ENCODE measurements around the gene PSG5.
A peak's percentile ranks its signal among the peaks of the same experiment; 100 is the strongest.
"Not testable (repeated sequence)": the region's sequence is repeated elsewhere in the genome, so short reads cannot be mapped to it uniquely, and the experiment has no call there.

PSG5 gene

DNA sequence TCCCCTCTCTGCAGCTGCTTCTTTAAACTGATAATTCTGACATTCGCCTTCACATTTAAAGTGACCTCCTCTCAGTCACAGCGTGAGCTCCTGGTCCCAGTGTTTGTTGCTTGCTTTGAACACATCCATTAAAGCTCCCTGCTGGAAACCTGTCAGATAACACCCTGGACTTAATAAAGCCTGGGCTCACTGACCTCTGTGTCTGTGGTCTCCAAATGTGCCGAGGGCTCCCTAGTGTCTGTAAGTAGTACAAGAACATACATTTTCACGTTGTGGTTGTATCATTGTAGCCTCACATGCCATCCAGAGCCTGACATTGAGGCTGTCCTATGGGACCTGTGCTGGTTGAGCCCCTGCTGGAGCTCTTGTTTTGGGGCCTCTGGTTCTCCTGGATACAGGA, 21.7 kb upstream of the PSG5 start:
- H3K27ac ChIP-seq, result no peak overlapping the region
- H3K36me3 ChIP-seq, result no peaks in the 10 kb centered on the region
- TF ChIP-seq, protein P1, sequence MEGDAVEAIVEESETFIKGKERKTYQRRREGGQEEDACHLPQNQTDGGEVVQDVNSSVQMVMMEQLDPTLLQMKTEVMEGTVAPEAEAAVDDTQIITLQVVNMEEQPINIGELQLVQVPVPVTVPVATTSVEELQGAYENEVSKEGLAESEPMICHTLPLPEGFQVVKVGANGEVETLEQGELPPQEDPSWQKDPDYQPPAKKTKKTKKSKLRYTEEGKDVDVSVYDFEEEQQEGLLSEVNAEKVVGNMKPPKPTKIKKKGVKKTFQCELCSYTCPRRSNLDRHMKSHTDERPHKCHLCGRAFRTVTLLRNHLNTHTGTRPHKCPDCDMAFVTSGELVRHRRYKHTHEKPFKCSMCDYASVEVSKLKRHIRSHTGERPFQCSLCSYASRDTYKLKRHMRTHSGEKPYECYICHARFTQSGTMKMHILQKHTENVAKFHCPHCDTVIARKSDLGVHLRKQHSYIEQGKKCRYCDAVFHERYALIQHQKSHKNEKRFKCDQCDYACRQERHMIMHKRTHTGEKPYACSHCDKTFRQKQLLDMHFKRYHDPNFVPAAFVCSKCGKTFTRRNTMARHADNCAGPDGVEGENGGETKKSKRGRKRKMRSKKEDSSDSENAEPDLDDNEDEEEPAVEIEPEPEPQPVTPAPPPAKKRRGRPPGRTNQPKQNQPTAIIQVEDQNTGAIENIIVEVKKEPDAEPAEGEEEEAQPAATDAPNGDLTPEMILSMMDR (IDR thresholded peaks at IDR 0.05; ENCODE audit: low read depth, low read length), result no peak
- H3K27me3 ChIP-seq (ENCODE audit: insufficient read depth, low read depth, severe bottlenecking), result no peaks in the 10 kb centered on the region
- H3K9me3 ChIP-seq (ENCODE audit: severe bottlenecking), result no peaks in the 10 kb centered on the region
- H3K4me3 ChIP-seq (ENCODE audit: low read depth, low read length), result no peak overlapping the region
- no peak for DNase-seq

DNA sequence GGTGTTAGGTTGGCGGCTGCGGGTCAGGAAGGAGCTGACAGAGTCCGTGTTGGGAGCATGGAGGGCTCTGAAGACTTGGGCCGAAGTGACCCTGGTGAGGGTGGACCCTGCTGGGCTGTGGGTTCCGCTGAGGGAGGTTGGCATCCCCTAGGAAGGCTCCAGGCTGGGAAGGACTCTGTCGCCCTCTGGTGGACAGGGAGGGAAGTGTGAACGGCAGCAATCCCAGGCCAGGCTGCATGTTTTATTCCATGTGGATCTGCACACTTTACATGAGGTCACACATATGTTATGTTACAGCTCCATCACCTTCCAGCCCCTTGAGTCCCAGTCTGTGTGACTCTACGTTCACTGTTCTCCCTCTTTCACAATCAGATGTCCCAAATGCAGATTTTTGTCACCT, 20.8 kb upstream of the PSG5 start:
- not testable (repeated sequence) for H3K9me3 ChIP-seq (ENCODE audit: severe bottlenecking); H3K27ac ChIP-seq; H3K27me3 ChIP-seq (ENCODE audit: insufficient read depth, low read depth, severe bottlenecking); H3K4me3 ChIP-seq (ENCODE audit: low read depth, low read length); H3K36me3 ChIP-seq
- peak; percentile 27 for DNase-seq
- TF ChIP-seq, protein P1 (IDR thresholded peaks at IDR 0.05; ENCODE audit: low read depth, low read length), result peak; percentile 60

DNA sequence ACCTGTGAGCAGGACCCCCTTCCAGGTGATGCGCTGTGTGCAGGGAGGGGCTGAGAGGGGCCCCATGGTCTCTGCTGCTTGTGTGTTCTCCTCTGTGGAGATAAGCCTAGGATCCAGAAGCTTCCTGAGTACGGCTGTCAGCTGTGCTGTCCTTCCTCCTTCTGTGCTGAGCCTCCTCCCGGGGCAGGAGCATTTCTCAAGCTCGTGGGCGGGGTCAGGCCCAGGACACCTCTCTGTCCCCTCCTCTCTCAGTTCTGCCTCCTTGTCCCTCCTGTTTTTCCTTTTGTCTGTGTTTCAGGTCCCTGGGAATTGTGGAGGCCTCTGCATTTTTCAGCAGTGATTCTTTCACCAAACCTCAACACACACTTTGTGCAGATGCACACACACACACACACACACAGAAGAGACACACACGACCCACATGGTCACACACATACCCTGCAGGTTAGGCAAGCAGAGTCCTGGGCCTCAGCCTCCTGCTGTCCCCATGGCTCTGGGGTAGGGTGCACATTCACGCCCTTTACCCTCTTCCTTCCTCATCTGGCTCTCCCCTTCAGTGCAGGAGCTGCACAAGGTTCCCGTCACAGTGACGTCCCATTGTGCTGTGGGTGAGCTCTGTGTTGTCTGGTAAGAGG, 19.3 kb upstream of the PSG5 start, which contains the start of gene PSG4:
PSG4 (minus strand) TSS at position 168 of the 635 bp plus-strand sequence; CDS start at position 66, 102 bp downstream.
- H3K27me3 ChIP-seq (ENCODE audit: insufficient read depth, low read depth, severe bottlenecking); H3K4me3 ChIP-seq (ENCODE audit: low read depth, low read length); H3K27ac ChIP-seq; H3K9me3 ChIP-seq (ENCODE audit: severe bottlenecking); H3K36me3 ChIP-seq: not testable (repeated sequence)
- peak; percentile 30 for DNase-seq

- H3K36me3 ChIP-seq; H3K9me3 ChIP-seq (ENCODE audit: severe bottlenecking); DNase-seq; H3K4me3 ChIP-seq (ENCODE audit: low read depth, low read length); H3K27ac ChIP-seq; H3K27me3 ChIP-seq (ENCODE audit: insufficient read depth, low read depth, severe bottlenecking): not testable (repeated sequence)
Observed at GRCh38 chr19:43203611-43204010, 17.3 kb upstream of the PSG5 start.

- not testable (repeated sequence) for H3K27me3 ChIP-seq (ENCODE audit: insufficient read depth, low read depth, severe bottlenecking); H3K4me3 ChIP-seq (ENCODE audit: low read depth, low read length); H3K36me3 ChIP-seq; H3K9me3 ChIP-seq (ENCODE audit: severe bottlenecking); H3K27ac ChIP-seq; DNase-seq
Observed at GRCh38 chr19:43201891-43202290, 15.6 kb upstream of the PSG5 start.

DNA sequence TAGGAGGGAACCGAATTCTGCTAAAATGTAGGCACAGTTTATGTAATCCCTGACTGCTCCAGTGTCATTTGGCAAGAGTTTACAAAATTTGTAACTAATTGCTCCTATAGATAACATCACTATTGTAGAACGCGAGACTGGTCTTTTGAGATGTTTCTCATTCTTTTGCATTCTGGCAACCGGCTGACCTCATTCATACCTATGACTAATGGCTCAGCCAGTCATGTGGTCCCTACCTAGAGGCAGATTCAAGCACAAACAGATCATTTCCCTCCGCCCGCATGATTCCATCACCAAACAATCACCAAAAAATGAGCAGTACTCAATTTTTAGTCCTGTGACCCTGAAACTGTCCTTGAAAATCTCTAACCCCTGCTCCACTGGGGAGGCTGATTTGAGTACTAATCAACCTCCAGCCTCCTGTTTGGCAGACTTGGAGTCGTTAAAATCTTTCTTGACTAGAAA, 15.0 kb upstream of the PSG5 start:
- H3K27me3 ChIP-seq (ENCODE audit: insufficient read depth, low read depth, severe bottlenecking); H3K4me3 ChIP-seq (ENCODE audit: low read depth, low read length); H3K9me3 ChIP-seq (ENCODE audit: severe bottlenecking); H3K27ac ChIP-seq; H3K36me3 ChIP-seq; DNase-seq: not testable (repeated sequence)

DNA sequence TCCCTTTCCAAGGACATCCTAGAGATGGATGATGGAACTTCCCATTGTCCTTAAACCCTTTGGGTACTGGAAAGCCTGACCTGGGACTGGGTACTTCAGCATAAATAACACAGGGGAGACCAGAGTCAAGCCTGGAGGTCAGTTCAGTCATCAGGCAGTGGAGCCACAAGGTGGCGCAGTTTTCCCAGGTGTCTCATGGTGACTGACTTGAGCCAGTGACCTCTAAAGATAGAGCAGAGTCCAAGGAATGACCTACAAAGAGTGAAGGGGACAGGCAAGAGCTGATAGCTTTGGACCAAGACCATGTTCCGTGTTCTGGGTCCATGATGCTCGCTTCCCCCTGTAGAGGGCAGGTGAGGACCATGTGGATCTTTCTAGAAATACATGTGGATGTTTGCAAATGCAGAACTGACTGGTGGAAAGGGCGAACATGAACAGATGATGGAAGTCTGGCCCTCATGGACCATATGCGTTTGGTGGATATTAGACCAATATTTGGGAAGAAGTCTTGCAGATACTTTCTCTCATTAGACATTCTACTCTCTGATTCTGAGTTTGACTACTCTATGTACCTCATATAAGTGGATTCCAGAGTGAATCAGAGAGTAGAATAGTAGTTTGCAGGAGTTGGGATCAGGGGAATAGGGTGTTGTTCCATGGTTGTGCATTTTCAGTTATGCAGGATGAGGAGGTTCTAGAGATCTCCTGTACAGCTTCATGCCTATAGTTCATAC, 12.5 kb upstream of the PSG5 start:
- not testable (repeated sequence) for H3K9me3 ChIP-seq (ENCODE audit: severe bottlenecking); H3K27me3 ChIP-seq (ENCODE audit: insufficient read depth, low read depth, severe bottlenecking); H3K4me3 ChIP-seq (ENCODE audit: low read depth, low read length); H3K27ac ChIP-seq; H3K36me3 ChIP-seq
- TF ChIP-seq, protein P1 (IDR thresholded peaks at IDR 0.05; ENCODE audit: low read depth, low read length), result peak; percentile 32; the same call in 1 of the 2 replicates
- DNase-seq, result peak; percentile 65

- H3K27ac ChIP-seq; H3K27me3 ChIP-seq (ENCODE audit: insufficient read depth, low read depth, severe bottlenecking); DNase-seq; H3K9me3 ChIP-seq (ENCODE audit: severe bottlenecking); H3K4me3 ChIP-seq (ENCODE audit: low read depth, low read length); H3K36me3 ChIP-seq: not testable (repeated sequence)
Observed at GRCh38 chr19:43197666-43198397, 11.5 kb upstream of the PSG5 start.

DNA sequence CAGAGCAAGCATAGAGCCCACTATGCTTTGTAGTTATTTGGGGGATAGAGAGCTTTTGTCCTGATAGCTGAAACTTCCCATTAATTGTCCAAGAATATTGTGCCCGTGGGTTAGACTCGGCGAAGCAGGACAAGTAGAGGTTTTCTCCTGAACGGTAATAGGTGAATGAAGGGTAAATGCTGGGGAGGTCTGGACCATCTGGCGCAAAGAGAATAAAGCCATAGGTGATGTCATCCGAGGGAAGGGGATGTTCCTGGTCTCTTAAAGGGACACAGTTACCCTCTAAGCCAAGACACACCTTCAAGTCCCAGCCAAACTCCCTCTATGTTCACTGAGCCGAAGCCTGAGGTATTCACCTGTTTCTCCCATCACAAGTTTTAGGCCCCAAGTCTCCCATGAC, 8.1 kb upstream of the PSG5 start:
- H3K4me3 ChIP-seq (ENCODE audit: low read depth, low read length), result 0 out of 2 replicates have a peak overlapping the region, but pooled peaks have one; percentile 10
- H3K27ac ChIP-seq; H3K36me3 ChIP-seq; H3K27me3 ChIP-seq (ENCODE audit: insufficient read depth, low read depth, severe bottlenecking); H3K9me3 ChIP-seq (ENCODE audit: severe bottlenecking): not testable (repeated sequence)
- peak; percentile 35 for DNase-seq

- H3K4me3 ChIP-seq (ENCODE audit: low read depth, low read length); H3K9me3 ChIP-seq (ENCODE audit: severe bottlenecking); DNase-seq; H3K27ac ChIP-seq; H3K36me3 ChIP-seq; H3K27me3 ChIP-seq (ENCODE audit: insufficient read depth, low read depth, severe bottlenecking): not testable (repeated sequence)
Observed at GRCh38 chr19:43192381-43193155, 6.2 kb upstream of the PSG5 start.

Measured in WERI-Rb-1 (cell line).